NCI-H1105 treated with DMSO at 0.1 percent for 48 hours (cell line): ENCODE data around the gene RNASE11.
"Not testable (repeated sequence)": the region's sequence is repeated elsewhere in the genome, so short reads cannot be mapped to it uniquely, and the experiment has no call there.

ENCODE experiments used
- DNase-seq: peaks from one replicate; lab custom pipeline; 2025; lab: John Stamatoyannopoulos, UW

The RNASE11 gene

DNA sequence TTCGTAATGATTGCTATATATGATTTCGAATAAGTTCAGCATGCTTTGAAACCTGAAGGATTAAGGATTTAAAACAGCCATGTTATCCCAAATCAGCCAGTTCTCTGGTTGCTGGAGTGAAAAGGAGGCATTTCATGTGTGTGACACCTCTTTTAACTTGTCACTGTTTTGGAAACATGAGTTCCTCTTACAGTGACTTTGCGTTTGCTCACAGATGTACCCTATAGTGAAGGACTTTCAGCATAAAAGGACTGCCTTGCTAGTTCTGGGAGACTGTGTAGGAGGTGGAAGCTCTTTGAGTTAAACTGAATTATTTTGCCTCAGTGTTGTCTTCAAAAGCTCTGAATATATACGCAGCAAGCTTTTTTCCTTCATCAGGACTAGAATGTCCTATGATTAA, 7.6 kb downstream of the RNASE11 start:
- no peak for DNase-seq

DNA sequence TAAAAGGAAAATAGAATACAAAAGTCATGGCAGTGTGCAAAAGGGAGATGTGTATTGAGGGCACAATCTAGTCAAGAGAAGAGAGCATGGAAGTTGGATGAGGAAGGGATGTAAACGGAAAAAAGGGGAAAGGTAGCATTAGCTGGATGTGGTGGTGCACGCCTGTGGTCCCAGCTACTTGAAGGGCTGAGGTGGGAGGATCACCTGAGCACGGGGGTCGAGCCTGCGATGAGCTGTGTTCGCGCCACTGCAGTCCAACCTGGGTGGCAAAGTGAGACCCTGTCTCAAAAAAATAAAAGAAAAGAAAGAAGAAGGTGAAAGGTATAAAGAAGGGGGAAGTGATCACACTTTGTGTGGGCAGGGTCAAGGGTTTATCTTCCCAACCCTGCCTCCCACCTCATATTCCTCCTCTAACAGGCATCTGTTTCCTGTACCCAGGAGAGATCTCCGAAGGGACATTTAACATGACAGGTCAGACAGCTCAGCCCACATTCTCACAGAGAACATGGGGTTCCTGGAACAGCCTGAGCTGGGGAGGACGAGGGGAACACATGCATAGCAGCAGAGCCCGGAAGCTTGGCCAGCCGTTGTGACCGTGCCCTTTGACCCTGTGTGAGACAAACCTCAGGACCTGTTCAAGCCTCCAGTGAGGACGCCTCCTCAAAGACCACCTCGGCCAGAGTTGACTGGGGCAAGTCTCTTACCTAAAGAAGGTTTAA, 8.9 kb downstream of the RNASE11 start:
- no peak for DNase-seq

- DNase-seq, result no peak
These were observed 9.5 kb downstream of the RNASE11 start for GRCh38 chr14:20578325-20578724.

GRCh38 chr14:20572382-20572990, 15.3 kb downstream of the RNASE11 start:
- DNase-seq, result not testable (repeated sequence)

GRCh38 chr14:20570720-20571119, 17.1 kb downstream of the RNASE11 start:
- not testable (repeated sequence) for DNase-seq

DNA sequence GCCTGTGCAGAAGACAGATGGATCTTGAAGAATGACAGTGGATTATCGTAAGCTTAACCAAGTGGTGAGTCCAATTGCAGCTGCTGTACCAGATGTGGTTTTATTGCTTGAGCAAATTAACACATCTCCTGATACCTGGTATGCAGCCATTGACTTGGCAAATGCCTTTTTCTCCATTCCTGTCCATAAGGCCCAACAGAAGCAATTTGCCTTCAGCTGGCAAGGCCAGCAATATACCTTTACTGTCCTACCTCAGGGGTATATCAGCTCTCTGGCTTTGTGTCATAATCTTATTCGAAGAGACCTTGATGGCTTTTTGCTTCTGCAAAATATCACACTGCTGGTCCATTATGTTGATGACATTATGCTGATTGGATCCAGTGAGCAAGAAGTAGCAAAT, 17.9 kb downstream of the RNASE11 start:
- DNase-seq, result not testable (repeated sequence)

GRCh38 chr14:20569066-20569465, 18.7 kb downstream of the RNASE11 start:
- no peak for DNase-seq

DNA sequence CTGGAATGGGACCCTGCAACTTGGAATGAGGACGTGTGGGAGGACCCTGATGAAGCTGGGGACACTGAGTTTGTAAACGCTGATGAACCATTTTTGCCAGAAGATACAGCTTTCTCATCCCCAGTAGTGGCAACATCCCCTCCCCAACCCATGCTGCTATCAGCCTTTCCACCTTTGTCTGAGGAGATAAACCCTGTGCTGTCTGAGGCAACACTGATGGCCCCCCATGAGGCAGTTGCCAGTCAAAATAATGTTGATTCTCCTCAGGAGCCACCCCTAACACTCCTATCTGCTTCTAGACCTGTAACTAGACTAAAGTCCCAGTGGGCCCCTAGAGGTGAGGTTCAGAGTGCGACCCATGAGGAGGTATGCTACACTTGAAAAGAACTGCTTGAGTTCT, 19.4 kb downstream of the RNASE11 start:
- DNase-seq, result no peak

DNA sequence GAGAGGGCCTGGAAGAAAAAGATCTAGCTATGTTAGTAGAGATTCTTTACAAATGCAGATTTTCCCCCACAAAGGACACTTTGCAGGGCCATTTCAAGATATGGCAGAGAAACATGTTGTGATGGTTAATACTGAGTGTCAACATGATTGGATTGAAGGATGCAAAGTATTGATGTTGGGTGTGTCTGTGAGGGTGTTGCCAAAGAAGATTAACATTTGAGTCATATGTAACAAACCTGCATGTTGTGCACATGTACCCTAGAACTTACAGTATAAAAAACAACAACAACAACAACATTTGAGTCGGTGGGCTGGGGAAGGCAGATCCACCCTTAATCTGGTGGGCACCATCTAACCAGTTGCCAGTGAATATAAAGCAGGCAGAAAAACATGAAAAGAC, 20.6 kb downstream of the RNASE11 start:
- not testable (repeated sequence) for DNase-seq

DNA sequence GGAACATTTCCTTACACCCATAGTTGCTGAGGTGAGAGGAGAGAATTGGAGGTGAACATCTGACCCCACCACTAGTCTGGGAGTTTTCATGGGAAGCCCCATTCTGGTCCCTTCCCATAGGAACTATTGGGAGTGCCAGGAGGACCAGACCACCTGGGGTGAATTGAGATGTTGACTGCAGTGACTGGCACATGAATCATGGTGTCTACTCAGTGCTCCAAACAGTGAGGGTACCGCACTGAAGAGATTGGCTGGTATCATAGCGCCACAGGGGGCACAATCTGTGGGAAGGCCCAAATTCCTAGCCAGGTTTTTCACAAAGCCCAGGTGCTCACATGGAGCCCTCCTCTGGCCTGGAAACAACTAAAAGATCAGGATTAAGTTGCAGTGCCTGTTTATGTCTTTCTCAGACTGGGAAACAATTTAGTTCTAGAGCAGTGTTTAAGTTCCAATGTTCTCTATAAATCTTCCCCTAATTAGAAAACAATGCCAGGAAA, 23.3 kb downstream of the RNASE11 start:
- no peak for DNase-seq

DNA sequence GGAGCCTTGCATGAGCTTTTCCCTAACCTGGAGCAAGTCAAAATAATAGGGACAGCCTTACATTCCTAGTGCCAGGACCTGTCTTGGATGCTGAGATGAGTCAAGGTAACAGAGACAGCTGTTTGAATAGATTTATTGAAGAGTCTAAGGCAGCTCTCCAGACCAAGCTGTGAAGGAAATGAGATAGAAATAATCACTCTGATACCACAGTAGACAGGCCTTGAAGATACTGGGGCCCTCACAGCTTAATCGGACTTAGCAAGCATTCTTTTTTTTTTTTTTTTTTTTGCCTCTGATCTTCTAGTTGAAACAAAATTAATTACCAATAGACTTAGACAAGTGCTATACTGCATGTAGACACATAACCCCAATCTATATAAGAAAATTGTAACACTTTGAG, 23.8 kb downstream of the RNASE11 start:
- no peak for DNase-seq

DNA sequence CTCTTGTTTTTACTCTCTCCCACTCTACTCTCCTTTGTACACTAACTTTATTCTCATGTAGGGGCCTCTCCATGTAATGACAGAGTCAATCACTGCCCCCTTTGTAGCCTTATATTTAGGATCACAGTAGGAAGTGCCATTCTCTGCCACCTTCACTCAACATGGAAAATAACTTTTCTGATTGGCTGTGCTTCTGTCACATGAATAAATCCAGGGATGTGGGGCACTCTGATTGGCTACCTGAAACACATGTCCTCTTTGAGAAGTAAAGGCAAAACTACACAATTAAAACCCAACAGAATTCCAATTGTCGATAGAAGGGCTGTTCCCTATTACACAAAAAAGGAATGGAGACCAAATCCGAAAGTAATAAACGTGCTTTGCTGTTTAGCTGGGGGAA, 26.8 kb downstream of the RNASE11 start, which contains the start of gene RNASE9:
TSS of gene RNASE9 (minus strand) at position 87 of the 400 bp plus-strand sequence.
- DNase-seq, result no peak

DNA sequence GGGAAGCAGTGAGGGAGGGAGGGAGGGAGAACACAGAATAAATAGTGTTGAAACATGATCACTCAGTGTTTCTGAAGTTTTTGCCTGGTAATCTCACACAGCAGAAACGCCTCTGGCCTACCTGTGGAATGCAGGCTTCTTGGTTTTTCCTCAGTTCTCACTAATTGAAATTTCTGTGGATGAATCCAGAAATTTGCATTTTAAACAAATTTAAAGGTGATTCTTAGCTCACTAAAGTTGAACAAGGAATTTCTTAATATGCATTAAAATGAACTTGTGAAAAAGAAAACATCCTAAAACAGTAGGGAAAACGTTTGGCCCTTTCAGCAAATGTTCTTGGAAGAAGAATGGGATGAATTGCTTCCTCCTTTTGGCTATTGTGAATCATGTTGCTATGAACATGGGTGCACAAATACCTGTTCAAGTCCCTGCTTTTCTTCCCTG, 28.3 kb downstream of the RNASE11 start:
- DNase-seq, result no peak

- no peak for DNase-seq
These were observed 30.6 kb downstream of the RNASE11 start for GRCh38 chr14:20557212-20557542.

- no peak for DNase-seq
These were observed 31.1 kb downstream of the RNASE11 start for GRCh38 chr14:20556500-20557211.

DNA sequence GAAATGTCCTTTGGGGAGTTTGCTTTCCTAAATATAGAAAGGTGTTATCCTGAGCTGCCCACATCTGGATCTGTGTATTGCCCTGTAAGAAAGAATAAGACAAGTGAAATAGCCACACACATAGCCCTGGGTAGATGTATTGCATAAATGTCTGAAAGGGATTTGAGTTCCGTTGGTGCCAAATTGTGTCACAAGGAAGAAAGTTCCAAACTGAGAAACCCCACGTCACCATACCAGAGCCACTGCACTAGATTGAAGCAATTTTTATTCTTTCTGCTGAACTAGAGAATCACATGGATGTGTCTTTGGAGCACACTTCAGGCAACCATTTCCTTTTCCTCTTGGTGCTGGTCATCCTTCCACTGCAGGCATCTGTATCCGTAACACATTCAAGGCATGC, 32.0 kb downstream of the RNASE11 start:
- DNase-seq, result no peak

GRCh38 chr14:20553024-20553423, 34.8 kb downstream of the RNASE11 start:
- no peak for DNase-seq

GRCh38 chr14:20551606-20552005, 36.2 kb downstream of the RNASE11 start:
- DNase-seq, result no peak

DNA sequence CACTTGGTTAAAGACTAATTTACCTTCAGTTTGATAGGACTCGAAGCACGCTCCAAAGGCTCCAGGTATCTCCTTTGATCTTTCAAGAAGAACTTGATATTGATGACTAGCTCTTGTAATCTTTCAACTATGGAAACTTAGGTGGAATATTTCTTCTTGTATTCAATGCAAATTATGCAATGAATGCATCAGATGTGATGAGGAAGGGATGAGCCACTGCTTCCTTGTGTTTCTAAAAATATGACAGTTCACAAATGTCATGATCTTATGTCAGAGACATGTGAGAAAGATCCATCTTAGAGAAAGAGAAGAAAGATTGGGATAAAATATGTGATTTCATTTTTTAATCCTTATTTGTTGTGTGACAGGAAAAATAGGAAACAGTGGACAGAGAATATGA, 36.9 kb downstream of the RNASE11 start:
- no peak for DNase-seq

GRCh38 chr14:20548414-20549158, 39.2 kb downstream of the RNASE11 start:
- DNase-seq, result no peak

DNA sequence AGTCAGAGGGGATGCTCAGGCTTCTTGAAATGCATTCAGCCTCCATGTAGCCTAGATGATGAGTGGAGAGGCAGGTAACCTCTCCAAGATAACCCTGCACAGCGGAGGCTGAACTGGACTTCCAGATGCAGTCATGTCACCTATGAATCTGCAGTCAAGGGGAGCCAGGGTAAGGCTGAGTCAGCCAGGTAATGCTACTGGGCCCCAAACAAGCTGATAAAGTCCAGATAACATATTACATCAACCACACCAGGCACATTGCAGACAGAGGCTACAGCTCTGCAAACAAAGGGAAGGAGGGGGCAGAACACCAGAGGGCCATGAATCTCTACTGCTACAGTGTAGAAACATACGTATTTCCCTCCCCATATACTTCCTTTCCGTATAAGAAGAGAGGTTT, 40.9 kb downstream of the RNASE11 start:
- no peak for DNase-seq

- no peak for DNase-seq
These were observed 47.9 kb downstream of the RNASE11 start for GRCh38 chr14:20539906-20540305.
